CD14-positive monocyte (primary cell): ENCODE measurements around the gene ARHGDIA. TPM values are rescaled to one million over a fixed set of nuclear protein-coding genes. Genes with fewer than 3 reads are reported as not detected.

ENCODE experiments used
- DNase-seq, 3 donors: peaks; one replicate each; pipeline ENCODE4 v3.0.0-alpha.2; 2011 to 2022
- H2AFZ ChIP-seq: 2 replicates; pipeline ENCODE4 v1.6.0; 2012; ENCODE audit warnings: mild to moderate bottlenecking, low read depth, low read length, inconsistent platforms; ENCODE audit not compliant: insufficient read depth, poor library complexity, severe bottlenecking
- H3K27ac ChIP-seq, 2 donors: 1 replicate in 1 of 2; 2 replicates in 1 of 2; pipeline ENCODE4 v1.5.1; 2012 to 2013; ENCODE audit warnings: low read length in 2 of 2, control low read depth in 1 of 2, inconsistent platforms in 1 of 2, low read depth in 1 of 2, mild to moderate bottlenecking in 1 of 2
- H3K27me3 ChIP-seq, 2 donors: one replicate each; pipeline versions ENCODE4 v1.6.0 to v1.6.1; 2011 to 2013; ENCODE audit warnings: low read length in 2 of 2; ENCODE audit not compliant: control insufficient read depth in 2 of 2, insufficient read depth in 2 of 2
- H3K36me3 ChIP-seq, 2 donors: replicated peaks in 1 of 2; 1 replicate in 1 of 2; 2 replicates in 1 of 2; pipeline versions ENCODE4 v1.5.1 to v1.6.1; 2012 to 2013; ENCODE audit warnings: low read length in 2 of 2, control low read depth in 1 of 2, inconsistent platforms in 1 of 2, mild to moderate bottlenecking in 1 of 2; ENCODE audit not compliant: insufficient read depth in 2 of 2, control insufficient read depth in 1 of 2
- H3K4me1 ChIP-seq, 2 donors: 1 replicate in 1 of 2; 2 replicates in 1 of 2; pipeline versions ENCODE4 v1.5.1 to v1.6.1; 2012 to 2013; ENCODE audit warnings: low read length in 2 of 2, control low read depth in 1 of 2, inconsistent platforms in 1 of 2, mild to moderate bottlenecking in 1 of 2, moderate library complexity in 1 of 2; ENCODE audit not compliant: insufficient read depth in 2 of 2, control insufficient read depth in 1 of 2
- H3K4me2 ChIP-seq: replicated peaks from 2 replicates; pipeline ENCODE3; 2012; ENCODE audit warnings: low read length, moderate library complexity, mild to moderate bottlenecking; ENCODE audit not compliant: poor library complexity, severe bottlenecking; ENCODE audit errors: extremely low read depth
- H3K4me3 ChIP-seq, 3 experiments: fragments of 200-600 bp in 1 of 3; sonication (generic) in 1 of 3; replicated peaks in 1 of 3; 1 replicate in 2 of 3; 2 replicates in 1 of 3; pipeline ENCODE4 v1.5.1; 2011 to 2013; ENCODE audit warnings: low read length in 3 of 3, mild to moderate bottlenecking in 3 of 3, control low read depth in 2 of 3, low read depth in 2 of 3, inconsistent platforms in 1 of 3, moderate library complexity in 1 of 3
- H3K79me2 ChIP-seq: 2 replicates; pipeline ENCODE4 v1.6.0; 2012; ENCODE audit warnings: mild to moderate bottlenecking, control low read depth, inconsistent platforms, low read length, moderate library complexity; ENCODE audit not compliant: insufficient read depth
- H3K9ac ChIP-seq: 2 replicates; pipeline ENCODE4 v1.6.0; 2017; ENCODE audit warnings: low read length, mild to moderate bottlenecking; ENCODE audit not compliant: insufficient read depth, poor library complexity, severe bottlenecking
- H3K9me3 ChIP-seq, 2 donors: replicated peaks in 1 of 2; 1 replicate in 1 of 2; 2 replicates in 1 of 2; pipeline versions ENCODE4 v1.5.1 to v1.6.1; 2012 to 2013; ENCODE audit warnings: low read length in 2 of 2, control low read depth in 1 of 2; ENCODE audit not compliant: control insufficient read depth in 1 of 2, insufficient read depth in 1 of 2
- H4K20me1 ChIP-seq: 2 replicates; pipeline ENCODE4 v1.6.0; 2012; ENCODE audit warnings: mild to moderate bottlenecking, low read length, control low read depth, moderate library complexity; ENCODE audit not compliant: insufficient read depth
- H3K27ac Mint-ChIP-seq, 7 donors: one replicate each; pipeline ENCODE4 v1.8.0; 2020; ENCODE audit warnings: mild to moderate bottlenecking in 7 of 7, mixed read lengths in 7 of 7, moderate library complexity in 6 of 7, inconsistent platforms in 2 of 7
- H3K27me3 Mint-ChIP-seq, 3 donors: one replicate each; pipeline ENCODE4 v1.8.0; 2021 to 2022; ENCODE audit warnings: low read depth in 3 of 3, mild to moderate bottlenecking in 3 of 3, mixed read lengths in 3 of 3, moderate library complexity in 3 of 3, inconsistent platforms in 1 of 3
- H3K36me3 Mint-ChIP-seq, 2 donors: one replicate each; pipeline ENCODE4 v1.8.0; 2020; ENCODE audit warnings: mixed read lengths in 2 of 2, inconsistent platforms in 1 of 2, mild to moderate bottlenecking in 1 of 2
- H3K4me1 Mint-ChIP-seq: one replicate; pipeline ENCODE4 v1.8.0; 2020; ENCODE audit warnings: mild to moderate bottlenecking, mixed read lengths
- H3K4me3 Mint-ChIP-seq, 2 donors: one replicate each; pipeline ENCODE4 v1.8.0; 2020; ENCODE audit warnings: mild to moderate bottlenecking in 2 of 2, mixed read lengths in 2 of 2, moderate library complexity in 1 of 2
- H3K9me3 Mint-ChIP-seq, 7 donors: one replicate each; pipeline ENCODE4 v1.8.0; 2020 to 2022; ENCODE audit warnings: mixed read lengths in 7 of 7, mild to moderate bottlenecking in 6 of 7, moderate library complexity in 6 of 7, inconsistent platforms in 2 of 7
- WGBS: methylation state at CpG from one replicate; pipeline ENCODE4 v1.1.5; 2013; ENCODE audit warnings: missing lambda C conversion rate; ENCODE audit not compliant: insufficient coverage; 5-methylcytosine and 5-hydroxymethylcytosine counted together
- intact Hi-C, 2 donors: fragments of 100-400 bp; cut with micrococcal nuclease; formaldehyde crosslinking; loops; one replicate each; pipeline versions ENCODE4 v1.15.0 to v1.15.1; 2023
- polyA plus RNA-seq, 3 donors: library from polyadenylated mRNA; depleted of rRNA in 1 of 3; unstranded in 2 of 3; stranded (reverse) in 1 of 3; fragments of 300-500 nt in 2 of 3; fragments of >200 nt in 1 of 3; fragmentation: Illumina TruSeq in 2 of 3; gene quantifications; 1 replicate in 2 of 3; 2 replicates in 1 of 3; pipeline ENCODE4 v1.2.3, GENCODE V29; 2012 to 2021
- TF ChIP-seq, protein P1 (sequence below): fragments of 200-600 bp; IDR thresholded peaks from one replicate; pipeline ENCODE4 v1.8.0; 2022; ENCODE audit warnings: antibody characterized with exemption, mild to moderate bottlenecking

Gene ARHGDIA
- polyA plus RNA-seq, 3 donors = 86.3 to 477 (median 97.2) TPM

DNA sequence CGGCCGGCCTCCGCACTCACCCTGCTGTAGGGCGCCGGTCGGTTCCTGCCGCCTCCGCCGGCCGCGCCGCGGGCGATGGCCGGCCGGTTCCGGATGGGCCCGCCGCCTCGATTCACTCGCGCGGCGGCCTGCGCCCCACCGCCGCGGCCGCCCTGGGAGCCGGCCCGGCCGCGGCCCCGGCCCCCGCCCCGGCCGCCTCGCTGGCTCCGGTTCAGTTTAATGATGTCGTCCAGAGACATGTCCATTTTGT is 20.1 kb upstream of the ARHGDIA start:
- TF ChIP-seq, protein P1, sequence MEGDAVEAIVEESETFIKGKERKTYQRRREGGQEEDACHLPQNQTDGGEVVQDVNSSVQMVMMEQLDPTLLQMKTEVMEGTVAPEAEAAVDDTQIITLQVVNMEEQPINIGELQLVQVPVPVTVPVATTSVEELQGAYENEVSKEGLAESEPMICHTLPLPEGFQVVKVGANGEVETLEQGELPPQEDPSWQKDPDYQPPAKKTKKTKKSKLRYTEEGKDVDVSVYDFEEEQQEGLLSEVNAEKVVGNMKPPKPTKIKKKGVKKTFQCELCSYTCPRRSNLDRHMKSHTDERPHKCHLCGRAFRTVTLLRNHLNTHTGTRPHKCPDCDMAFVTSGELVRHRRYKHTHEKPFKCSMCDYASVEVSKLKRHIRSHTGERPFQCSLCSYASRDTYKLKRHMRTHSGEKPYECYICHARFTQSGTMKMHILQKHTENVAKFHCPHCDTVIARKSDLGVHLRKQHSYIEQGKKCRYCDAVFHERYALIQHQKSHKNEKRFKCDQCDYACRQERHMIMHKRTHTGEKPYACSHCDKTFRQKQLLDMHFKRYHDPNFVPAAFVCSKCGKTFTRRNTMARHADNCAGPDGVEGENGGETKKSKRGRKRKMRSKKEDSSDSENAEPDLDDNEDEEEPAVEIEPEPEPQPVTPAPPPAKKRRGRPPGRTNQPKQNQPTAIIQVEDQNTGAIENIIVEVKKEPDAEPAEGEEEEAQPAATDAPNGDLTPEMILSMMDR = no peak
- H4K20me1 ChIP-seq = peaks cover 25% of the 10 kb centered on the region
- peak overlapping the region; percentile 91 to 97 (median 95) for H3K27ac Mint-ChIP-seq
- H3K36me3 Mint-ChIP-seq = peaks cover 46 to 66% of the 10 kb centered on the region in 2 donors
- H3K4me2 ChIP-seq = peak overlapping the region; percentile 88
- peaks cover 0 to 2% (median 0%) of the 10 kb centered on the region in 7 donors for H3K9me3 Mint-ChIP-seq
- H3K27me3 Mint-ChIP-seq = peaks cover 0 to 2% (median 0%) of the 10 kb centered on the region in 3 donors
- peak overlapping the region; percentile 81 for H2AFZ ChIP-seq
- no peak for DNase-seq
- intact Hi-C loops = no loop called here
- peak overlapping the region; percentile 92 for H3K9ac ChIP-seq
- no peaks in the 10 kb centered on the region for H3K9me3 ChIP-seq
- WGBS = under 1% methylated on average over 40 of the region's 40 CpGs
- peak overlapping the region; percentile 52 to 90 (median 75) for H3K4me3 ChIP-seq
- H3K4me1 ChIP-seq = peaks cover 16 to 25% of the 10 kb centered on the region in 2 donors
- H3K36me3 ChIP-seq = peaks cover 42 to 65% of the 10 kb centered on the region in 2 donors
- peaks cover 67% of the 10 kb centered on the region for H3K79me2 ChIP-seq
- peak overlapping the region; percentile 86 to 93 for H3K4me3 Mint-ChIP-seq
- H3K27ac ChIP-seq = peak overlapping the region in 1 of 2 donors; percentile 85
- peaks cover 15% of the 10 kb centered on the region for H3K4me1 Mint-ChIP-seq
- H3K27me3 ChIP-seq = no peaks in the 10 kb centered on the region

DNA sequence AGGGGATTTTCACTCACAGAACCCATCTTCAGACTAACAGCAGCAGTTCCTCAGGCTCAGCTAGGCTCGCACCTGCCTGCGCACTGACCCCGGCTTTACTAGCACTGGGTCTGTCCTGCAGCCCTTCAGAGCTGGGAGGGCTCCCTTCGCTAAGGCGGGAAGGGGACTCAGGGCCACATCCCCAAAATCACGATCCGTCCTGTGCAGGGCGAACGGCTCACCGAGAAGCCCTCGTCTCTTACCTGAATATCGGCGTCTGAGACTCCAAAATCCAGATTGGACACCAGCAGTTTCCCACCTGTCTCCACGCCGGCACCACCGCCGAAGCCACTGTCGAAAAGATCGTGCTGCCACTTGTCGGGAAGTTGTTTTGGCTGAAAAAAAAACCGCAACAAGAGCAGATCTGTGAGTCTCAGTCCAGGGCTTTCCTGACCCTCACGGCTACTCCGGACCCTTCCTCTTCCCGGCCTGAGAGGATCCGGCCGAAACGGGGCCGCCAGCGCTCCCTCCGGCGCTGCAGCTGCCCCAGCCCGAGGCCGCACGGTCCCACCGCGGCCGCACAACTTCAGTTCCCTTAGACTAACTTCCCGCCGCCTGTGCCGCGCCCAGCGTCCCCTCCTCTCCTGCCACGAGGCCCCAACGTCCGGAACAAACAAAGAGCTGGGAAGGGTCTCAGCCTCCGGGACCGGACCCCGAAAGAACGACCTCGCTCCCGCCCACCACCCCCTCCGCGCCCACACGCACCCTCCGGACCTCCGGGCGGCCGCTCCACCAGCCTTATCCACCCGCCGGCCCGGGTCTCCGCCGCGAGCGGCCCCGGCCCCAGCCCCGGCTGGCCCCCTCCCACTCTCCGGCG is 19.5 kb upstream of the ARHGDIA start:
- peaks cover 48 to 65% of the 10 kb centered on the region in 2 donors for H3K36me3 ChIP-seq
- intact Hi-C loops = no loop called here

More for the DNA sequence above, 19.5 kb upstream of the ARHGDIA start:
- Mint-ChIP-seq H3K9me3 (peaks cover 0 to 2% (median 0%) of the 10 kb centered on the region in 7 donors), H3K27me3 (peaks cover 0 to 2% (median 0%) of the 10 kb centered on the region in 3 donors), H3K27ac (peak overlapping the region; percentile 85 to 98 (median 93)), H3K4me1 (peaks cover 15% of the 10 kb centered on the region), H3K4me3 (peak overlapping the region; percentile 89 to 90), H3K36me3 (peaks cover 50 to 67% of the 10 kb centered on the region in 2 donors)
- TF ChIP-seq, protein P1 = no peak
- Histone ChIP-seq H4K20me1 (peaks cover 30% of the 10 kb centered on the region), H3K27ac (peak overlapping the region; percentile 55 to 82), H3K4me2 (peak overlapping the region; percentile 88), H3K4me3 (peak overlapping the region; percentile 52 to 90 (median 75)), H3K9me3 (no peaks in the 10 kb centered on the region), H3K4me1 (peaks cover 16 to 25% of the 10 kb centered on the region in 2 donors), H3K27me3 (no peaks in the 10 kb centered on the region), H3K9ac (peak overlapping the region; percentile 92), H3K79me2 (peaks cover 71% of the 10 kb centered on the region), H2AFZ (no peak overlapping the region)
- peak in 1 of 3 donors; percentile 38 for DNase-seq
- WGBS = 12% methylated on average over 58 of the region's 69 CpGs
